ENCODE measurements around the gene PPARG.
A peak's percentile ranks its signal among the peaks of the same experiment; 100 is the strongest.

Gene PPARG

DNA sequence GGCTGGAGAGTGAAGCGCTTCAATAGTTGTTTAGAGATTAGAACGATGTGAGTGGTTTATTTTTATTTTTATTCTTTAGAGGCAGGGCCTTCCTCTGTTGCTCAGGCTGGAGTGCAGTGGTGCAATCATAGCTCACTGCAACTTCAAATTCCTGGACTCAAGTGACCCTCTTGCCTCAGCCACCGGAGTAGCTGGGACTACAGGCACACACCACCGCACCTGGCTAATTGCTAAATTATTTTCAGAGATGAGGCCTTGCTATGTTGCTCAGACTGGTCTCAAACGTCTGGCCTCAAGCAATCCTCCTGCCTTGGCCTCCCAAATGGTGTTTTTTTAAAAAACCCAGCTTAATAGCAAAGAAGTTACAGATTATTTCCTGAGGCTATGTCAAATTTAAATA is 29.0 kb downstream of the PPARG start:
- H3K4me1 Mint-ChIP-seq, result no peaks in the 10 kb centered on the region
- no peak for ATAC-seq
- no peak for DNase-seq
- no peak overlapping the region for H3K27ac Mint-ChIP-seq
- H3K9me3 Mint-ChIP-seq, result no peaks in the 10 kb centered on the region
- H3K4me3 Mint-ChIP-seq, result no peak overlapping the region
- H3K27me3 Mint-ChIP-seq, result peaks cover 26% of the 10 kb centered on the region

DNA sequence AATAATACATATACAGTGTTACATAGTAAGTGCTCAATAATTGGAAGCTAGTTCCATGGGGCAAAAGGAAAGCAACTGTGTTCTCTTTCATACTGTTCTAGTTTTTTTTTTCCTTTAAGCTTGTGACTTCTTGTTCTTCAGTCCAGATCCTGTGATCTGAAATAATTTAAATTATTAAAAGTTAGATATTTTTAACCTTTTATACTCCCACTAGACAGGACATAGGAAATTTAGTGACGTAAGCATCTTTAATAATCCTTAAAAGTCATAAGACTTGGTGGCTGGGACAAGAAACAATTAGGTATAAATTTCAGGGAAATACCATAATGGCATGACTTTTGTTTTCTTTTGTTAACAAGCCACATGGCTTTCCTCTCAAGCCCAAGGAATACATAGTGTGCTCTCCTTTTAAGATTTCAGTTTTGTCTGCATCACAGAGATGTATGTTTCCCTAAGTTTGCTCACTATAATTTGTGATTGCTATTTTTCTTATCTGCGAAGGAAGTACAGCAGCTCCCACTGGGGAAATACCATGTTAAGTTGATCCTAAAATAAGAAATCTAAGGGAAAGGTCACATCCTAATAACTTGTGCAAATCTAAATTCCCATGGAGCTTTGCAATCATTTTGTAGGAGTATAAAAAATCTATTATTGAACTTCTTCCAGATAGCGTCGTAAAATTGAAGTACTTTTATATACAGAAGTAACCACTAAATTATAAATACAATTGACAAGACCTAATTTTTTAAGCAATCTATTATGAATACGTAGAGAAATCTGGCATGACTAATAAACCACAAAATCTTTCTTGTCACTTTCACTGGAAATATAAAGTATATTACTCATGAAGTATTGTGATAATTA is 30.1 kb downstream of the PPARG start:
- Mint-ChIP-seq H3K9me3 (no peaks in the 10 kb centered on the region), H3K4me3 (no peak overlapping the region), H3K27ac (no peak overlapping the region), H3K4me1 (no peaks in the 10 kb centered on the region), H3K27me3 (peaks cover 36% of the 10 kb centered on the region)
- ATAC-seq (no peak), DNase-seq (no peak)

DNA sequence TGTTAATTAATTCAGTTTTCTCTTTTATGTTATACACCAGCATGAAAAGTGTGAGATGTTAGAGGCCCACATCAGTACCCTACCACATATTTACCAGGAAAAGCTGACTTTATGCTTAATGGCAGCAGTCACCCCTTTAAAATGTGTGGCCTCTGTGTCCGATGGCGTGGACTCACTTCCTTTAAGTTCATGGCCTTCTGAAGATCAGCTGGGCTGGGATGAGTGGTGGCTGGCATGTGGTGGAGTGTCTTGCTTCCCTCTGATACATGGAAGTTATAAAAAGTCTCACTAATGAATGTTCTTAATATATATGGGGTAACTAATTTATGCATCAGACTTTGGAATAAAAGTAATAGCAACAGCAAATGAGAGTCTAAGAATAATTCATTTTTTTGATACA is 32.1 kb downstream of the PPARG start:
- H3K4me1 Mint-ChIP-seq, result no peaks in the 10 kb centered on the region
- H3K9me3 Mint-ChIP-seq, result no peaks in the 10 kb centered on the region
- peaks cover 25% of the 10 kb centered on the region for H3K27me3 Mint-ChIP-seq
- ATAC-seq, result no peak
- H3K4me3 Mint-ChIP-seq, result no peak overlapping the region
- DNase-seq, result no peak
- no peak overlapping the region for H3K27ac Mint-ChIP-seq

DNA sequence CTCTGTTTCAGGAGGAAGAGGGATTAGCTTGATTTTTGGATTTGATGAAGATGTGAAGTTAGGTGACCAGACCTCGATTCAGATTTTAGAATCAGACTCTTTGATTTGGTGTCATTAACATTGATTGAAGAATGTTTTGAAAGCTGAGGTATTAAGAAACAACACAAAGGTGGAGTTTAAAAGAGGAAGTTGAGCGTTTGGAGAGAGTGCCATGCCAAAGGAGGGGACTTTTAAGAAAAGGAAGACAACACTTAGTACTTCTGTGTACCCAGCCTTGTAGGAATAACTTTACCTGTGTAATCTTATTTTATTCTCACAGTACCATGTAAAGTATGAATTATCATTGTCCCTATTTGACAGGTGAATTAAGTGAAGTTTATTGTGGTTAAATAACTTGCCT is 34.4 kb downstream of the PPARG start:
- no peak overlapping the region for H3K27ac Mint-ChIP-seq
- DNase-seq, result no peak
- H3K27me3 Mint-ChIP-seq, result peaks cover 32% of the 10 kb centered on the region
- no peak for ATAC-seq
- H3K4me3 Mint-ChIP-seq, result no peak overlapping the region
- no peaks in the 10 kb centered on the region for H3K4me1 Mint-ChIP-seq
- H3K9me3 Mint-ChIP-seq, result no peaks in the 10 kb centered on the region

DNA sequence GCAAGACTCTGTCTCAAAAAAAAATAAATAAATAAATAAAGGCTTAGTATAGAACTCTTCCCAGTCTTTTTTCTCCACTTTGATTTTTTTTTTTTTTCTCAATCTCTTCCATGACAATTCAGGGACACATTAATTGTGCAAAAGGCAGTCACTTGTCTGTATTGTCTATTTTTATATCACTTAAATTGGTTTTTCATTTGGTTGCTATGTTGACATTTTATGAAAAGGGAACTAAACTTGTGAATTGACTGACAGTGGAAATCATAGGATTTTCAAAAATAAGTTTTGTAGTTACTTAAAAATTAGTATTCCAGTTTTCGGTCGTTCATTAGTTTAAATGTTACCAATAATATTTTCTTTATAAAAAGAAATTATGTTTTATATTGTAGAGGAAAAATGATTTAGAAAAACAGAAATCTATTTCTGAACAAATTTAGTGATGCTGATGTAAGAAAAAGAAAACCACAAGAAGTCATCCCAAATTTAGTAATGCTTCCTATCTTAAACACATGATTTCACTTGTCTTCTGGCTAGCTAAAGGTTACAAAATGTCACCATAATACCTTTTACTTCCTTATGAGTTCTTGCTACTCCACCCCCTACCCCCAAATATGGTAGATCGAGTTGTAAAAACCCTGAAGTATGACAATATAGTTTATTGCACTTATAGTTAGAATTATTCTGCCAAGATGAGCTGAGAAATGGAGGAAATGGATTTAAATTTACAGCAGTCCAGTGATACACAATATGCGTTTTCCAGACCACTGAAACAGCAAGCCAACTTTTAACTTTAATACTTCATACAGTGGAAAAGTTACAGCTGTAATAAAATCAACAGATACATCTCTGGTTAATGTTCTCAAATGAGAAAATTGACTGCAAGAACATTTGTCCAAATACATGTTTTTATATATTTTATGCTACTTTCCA is 37.0 kb downstream of the PPARG start:
- DNase-seq (no peak), ATAC-seq (no peak)
- Mint-ChIP-seq H3K4me1 (no peaks in the 10 kb centered on the region), H3K9me3 (no peaks in the 10 kb centered on the region), H3K4me3 (no peak overlapping the region), H3K27ac (no peak overlapping the region), H3K27me3 (peaks cover 40% of the 10 kb centered on the region)

DNA sequence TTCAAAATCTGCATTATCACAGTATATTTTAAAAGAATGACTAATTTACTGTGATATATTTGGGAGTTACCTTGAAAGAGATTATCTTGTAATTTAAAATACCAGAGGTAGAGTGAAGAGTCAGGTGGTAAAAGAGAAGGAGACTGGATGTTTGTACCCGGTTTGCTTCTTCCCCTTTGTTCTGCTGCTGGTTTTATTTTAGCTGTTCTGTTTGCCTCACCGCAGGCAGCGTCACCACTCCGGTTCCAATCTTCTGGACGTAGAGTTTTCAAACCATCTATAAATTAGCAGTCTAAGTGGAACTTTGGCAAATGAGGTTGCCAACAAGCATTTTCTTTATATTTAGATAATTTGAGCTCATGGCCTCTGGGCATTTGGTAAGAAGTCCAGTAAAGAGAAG is 38.2 kb downstream of the PPARG start:
- no peak for DNase-seq
- no peak for ATAC-seq
- Mint-ChIP-seq H3K4me3 (no peak overlapping the region), H3K4me1 (no peaks in the 10 kb centered on the region), H3K27me3 (peaks cover 40% of the 10 kb centered on the region), H3K9me3 (no peaks in the 10 kb centered on the region), H3K27ac (no peak overlapping the region)

DNA sequence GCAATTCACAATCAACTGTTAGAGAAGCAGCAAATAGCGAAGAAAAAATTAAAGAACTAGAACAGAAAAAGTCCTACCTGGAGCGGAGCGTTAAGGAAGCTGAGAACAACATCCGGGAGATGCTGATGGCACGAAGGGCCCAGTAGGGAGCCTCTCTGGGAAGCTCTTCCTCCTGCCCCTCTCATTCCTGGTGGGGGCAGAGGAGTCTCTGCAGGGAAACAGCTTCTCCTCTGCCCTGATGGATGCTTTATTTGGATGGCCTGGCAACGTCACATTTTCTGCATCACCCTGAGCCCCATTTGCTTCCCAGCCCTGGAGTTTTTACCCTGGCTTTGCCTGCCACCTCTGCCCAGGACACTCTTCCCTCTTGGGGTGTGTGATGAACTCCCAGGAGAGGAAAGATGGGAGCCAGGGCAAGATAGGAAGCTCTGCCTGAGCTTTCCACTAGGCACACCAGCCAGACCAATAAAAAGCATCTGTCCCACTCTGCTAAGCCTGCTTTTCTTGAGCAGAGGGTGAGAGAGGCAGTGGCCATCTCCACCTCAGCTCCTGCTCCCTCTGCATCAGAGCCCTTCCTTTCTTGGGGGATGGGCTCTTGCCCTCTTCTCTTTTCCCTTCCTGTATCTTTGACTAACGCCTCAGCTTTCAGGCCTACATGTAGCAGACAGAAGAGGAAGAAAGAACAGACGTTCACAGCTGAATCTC is 39.4 kb downstream of the PPARG start:
- DNase-seq (no peak), ATAC-seq (no peak)
- Mint-ChIP-seq H3K9me3 (no peaks in the 10 kb centered on the region), H3K4me1 (no peaks in the 10 kb centered on the region), H3K4me3 (no peak overlapping the region), H3K27ac (no peak overlapping the region), H3K27me3 (peaks cover 27% of the 10 kb centered on the region)

DNA sequence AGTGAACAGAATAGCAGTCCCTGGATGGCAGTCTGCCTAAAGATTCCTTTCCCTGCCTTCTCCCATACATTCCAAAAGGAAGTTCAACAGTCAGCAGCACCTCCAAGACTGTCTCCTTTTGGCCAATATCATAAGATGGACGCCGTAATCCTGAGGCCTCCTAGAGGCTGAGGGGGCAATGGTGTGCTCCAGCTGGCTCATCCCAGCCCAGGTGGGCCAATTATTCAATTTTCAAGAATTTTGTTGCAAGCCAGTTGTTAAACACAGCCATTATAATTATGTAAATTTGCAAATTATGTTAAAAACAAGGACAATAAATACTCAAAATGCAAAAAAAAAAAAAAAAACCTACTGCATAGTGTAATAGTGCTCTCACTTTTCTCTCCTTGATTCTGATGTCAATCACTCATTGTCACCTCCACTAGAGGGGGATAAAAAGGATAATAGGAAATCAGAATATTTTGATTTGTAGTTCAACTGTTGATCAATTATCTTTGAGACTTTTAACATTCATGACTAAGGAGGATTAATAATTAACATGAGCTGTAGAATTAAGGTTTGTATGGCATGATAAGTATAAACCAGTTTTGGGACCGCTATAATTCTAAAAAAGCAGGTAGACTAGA is 40.1 kb downstream of the PPARG start:
- DNase-seq (no peak), ATAC-seq (no peak)
- no peaks in the 10 kb centered on the region for H3K9me3 Mint-ChIP-seq
- no peak overlapping the region for H3K27ac Mint-ChIP-seq
- no peaks in the 10 kb centered on the region for H3K4me1 Mint-ChIP-seq
- H3K27me3 Mint-ChIP-seq, result peaks cover 21% of the 10 kb centered on the region
- H3K4me3 Mint-ChIP-seq, result no peak overlapping the region

DNA sequence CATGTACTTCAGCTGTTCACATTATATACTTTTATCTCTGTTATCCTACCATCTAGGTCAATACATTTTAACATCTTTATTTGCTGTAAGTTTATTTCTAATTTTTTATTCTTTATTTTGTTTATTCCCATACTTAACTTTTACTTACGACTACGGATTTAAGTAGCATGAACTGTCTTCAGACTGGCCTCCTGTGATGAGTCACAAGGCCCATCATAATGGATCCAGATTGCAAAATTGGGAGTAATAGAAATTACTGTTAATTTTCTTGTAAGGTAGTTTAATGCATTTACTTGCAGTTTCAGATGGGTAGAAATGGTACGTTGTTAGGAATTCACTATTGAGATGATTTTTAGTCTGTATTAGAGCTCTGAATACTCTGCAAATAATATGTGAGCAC is 45.9 kb downstream of the PPARG start:
- no peak overlapping the region for H3K27ac Mint-ChIP-seq
- peaks cover 2% of the 10 kb centered on the region for H3K27me3 Mint-ChIP-seq
- DNase-seq, result no peak

DNA sequence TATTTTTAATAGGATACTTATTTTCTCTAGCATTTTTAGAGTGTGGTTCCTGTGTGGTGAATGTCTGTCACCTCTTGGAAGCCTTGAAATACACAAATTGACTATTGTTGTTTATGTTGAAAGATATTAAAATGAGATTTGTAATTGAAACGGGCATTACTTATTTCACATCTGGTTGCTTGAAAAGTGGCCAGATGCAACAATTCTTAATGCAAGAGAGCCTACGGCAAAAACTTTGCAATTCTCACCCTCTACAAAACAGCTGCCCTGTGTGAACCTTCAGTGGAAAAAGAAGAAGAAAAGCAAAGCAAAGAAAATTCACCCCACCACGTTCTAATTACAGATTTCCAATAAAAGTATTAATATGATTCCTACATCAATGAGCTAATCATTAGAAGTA is 46.6 kb downstream of the PPARG start:
- no peak for DNase-seq
- H3K4me3 Mint-ChIP-seq, result peak overlapping the region in 1 of 2 donors; percentile 54
- no peaks in the 10 kb centered on the region for H3K27me3 Mint-ChIP-seq
- peaks cover 19% of the 10 kb centered on the region for H3K4me1 Mint-ChIP-seq
- ATAC-seq, result no peak
- no peaks in the 10 kb centered on the region for H3K9me3 Mint-ChIP-seq
- H3K27ac Mint-ChIP-seq, result no peak overlapping the region

More for the DNA sequence above, 45.9 kb downstream of the PPARG start:
- Mint-ChIP-seq H3K9me3 (no peaks in the 10 kb centered on the region), H3K4me3 (no peak overlapping the region), H3K4me1 (peaks cover 19% of the 10 kb centered on the region)
- ATAC-seq, result no peak

DNA sequence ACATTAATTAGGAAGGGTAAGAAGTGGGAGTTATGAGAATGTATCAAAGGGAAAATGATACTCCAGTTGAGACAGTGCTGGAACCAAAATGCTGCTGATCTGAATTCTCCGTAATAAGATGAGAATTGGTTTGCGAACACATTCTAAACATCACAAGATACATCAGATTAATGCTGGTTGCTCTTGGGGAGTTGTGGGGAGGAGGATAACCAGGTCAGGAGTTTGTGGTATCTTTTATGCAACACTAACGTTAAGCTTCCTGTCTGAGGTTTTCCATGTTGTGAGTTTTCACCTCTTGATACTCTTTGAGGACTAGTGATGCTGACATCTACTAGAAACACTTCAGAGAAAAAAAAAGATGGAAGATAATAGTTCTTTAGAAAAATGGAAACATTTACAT is 47.2 kb downstream of the PPARG start:
- H3K9me3 Mint-ChIP-seq, result no peaks in the 10 kb centered on the region
- peak overlapping the region; percentile 35 to 54 for H3K4me3 Mint-ChIP-seq
- no peak for DNase-seq

DNA sequence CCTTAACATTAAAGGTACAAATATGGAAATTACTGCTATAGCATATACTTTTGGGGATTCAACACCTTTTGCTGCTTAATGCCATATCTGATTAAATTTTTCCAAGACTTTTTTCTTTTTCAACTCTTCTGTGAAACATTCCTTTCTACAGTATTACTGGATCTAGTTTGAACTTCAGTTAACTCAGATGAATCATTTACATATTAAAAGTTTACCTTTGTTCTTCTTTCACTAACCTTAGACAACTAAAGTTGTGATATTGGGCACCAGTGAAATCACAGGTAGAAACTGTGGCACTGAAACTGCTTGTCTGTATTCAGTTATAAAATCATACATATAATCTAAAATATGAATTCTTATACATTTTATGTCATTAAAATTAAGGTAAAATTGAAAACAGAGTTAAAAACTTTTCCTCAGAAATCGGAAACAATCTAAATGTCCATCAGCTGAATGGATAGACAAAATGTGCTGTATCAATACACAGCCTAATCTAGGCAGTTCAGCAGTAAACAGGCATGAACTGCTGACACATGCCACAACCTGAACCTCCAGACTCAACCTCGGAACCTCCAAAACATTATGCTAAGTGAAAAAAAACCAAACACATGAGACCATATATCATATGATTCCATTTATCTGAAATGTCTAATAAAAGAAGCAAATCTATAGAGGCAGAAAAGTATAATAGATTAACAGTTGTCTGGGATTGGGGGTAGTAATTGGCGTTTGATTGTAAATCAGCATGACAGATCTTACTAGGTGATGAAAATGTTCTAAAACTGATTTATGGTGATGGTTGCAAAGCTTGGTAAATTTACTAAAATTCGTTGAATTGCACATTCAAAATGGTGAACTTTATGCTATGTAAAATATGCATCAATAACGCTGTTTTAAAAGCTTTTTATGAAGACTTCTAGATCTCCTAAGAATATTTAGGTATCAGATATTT is 50.0 kb downstream of the PPARG start:
- no peak for DNase-seq
- no peak for ATAC-seq
- peaks cover 19% of the 10 kb centered on the region for H3K4me1 Mint-ChIP-seq
- no peak overlapping the region for H3K4me3 Mint-ChIP-seq
- no peaks in the 10 kb centered on the region for H3K9me3 Mint-ChIP-seq
- peaks cover 7% of the 10 kb centered on the region for H3K27me3 Mint-ChIP-seq
- H3K27ac Mint-ChIP-seq, result no peak overlapping the region

More for the DNA sequence above, 47.2 kb downstream of the PPARG start:
- ATAC-seq, result peak; percentile 68
- peak overlapping the region in 1 of 2 donors; percentile 13 for H3K27ac Mint-ChIP-seq
- no peaks in the 10 kb centered on the region for H3K27me3 Mint-ChIP-seq
- H3K4me1 Mint-ChIP-seq, result peaks cover 19% of the 10 kb centered on the region

DNA sequence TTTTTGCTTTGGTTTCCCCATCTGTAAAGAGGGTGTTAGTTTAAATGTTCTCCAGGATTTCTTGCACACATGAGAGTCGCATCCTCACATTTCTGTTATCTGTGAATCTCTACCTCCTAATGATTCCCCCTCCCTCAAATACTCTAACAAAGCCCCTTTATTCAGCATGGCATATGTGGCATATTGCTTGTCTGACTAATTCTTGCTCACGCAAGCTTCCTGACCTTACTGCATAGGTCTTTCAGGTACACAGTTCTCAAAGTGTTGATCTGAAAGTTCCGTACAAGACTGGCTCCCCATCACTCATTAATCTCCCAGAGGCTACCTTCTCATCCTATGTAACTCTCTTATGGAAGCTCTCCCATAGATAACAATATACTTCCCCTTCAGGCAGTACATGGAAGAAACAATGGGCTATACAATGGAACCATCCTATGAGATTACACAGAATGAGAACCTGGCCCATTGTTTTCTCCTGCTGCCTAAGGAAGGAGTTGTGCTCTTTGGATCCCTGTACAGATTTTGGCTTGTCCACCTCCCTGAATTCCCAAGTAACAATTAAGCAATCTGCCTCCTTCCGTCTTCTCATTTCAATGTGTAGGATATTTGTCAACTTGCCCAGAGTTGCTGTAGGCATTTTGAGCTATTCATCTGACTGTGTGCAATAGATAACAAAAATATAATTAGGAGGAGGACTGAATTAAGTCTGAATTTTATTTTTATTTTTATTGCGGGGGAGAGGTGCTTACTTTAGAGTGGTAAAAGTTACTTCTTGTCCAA is 51.0 kb downstream of the PPARG start:
- Mint-ChIP-seq H3K9me3 (no peaks in the 10 kb centered on the region), H3K4me3 (no peak overlapping the region), H3K27ac (no peak overlapping the region), H3K27me3 (peaks cover 7% of the 10 kb centered on the region), H3K4me1 (peaks cover 19% of the 10 kb centered on the region)
- no peak for DNase-seq
- no peak for ATAC-seq

DNA sequence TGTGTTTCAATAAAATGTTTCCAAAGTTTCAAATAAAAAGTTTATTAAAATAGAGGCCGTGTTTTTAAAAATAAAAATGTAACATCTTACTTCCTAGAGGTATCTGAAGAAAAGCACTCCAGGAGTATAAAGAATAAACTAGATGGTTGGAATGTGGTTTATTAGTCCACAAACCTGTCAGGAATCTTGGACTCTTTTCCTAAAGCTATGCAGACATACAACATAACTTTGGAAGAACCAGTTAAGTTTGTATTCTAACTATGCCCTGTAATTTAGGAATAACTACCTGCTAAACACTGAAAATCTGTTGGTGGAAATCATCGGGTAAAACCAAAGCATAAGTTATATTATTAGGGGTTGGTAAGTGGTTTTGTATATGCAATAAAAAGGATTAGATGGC is 51.6 kb downstream of the PPARG start:
- Mint-ChIP-seq H3K27me3 (peaks cover 7% of the 10 kb centered on the region), H3K27ac (no peak overlapping the region), H3K4me1 (peaks cover 20% of the 10 kb centered on the region), H3K4me3 (no peak overlapping the region), H3K9me3 (no peaks in the 10 kb centered on the region)
- DNase-seq, result no peak
- ATAC-seq, result no peak

All from stimulated activated naive CD8-positive, alpha-beta T cell treated with anti-CD3 and anti-CD28 coated beads, Interleukin-15, amount 100 ng/mL, for 72 hours (primary cell).